GM21737 (cell line): ENCODE results near the gene RECQL5.

Experiments
- ATAC-seq: cut with Tn5 transposase; IDR thresholded peaks from one replicate; pipeline ENCODE4 v1.9.1; 2021; ENCODE audit warnings: mild to moderate bottlenecking, moderate library complexity; ENCODE audit not compliant: unreplicated experiment

The RECQL5 gene

GRCh38 chr17:75688209-75688825, 21.4 kb upstream of the RECQL5 start:
- ATAC-seq, result no peak

- ATAC-seq, result no peak
These were observed 18.5 kb upstream of the RECQL5 start for GRCh38 chr17:75685499-75685898.

GRCh38 chr17:75684924-75685323, 18.0 kb upstream of the RECQL5 start:
- no peak for ATAC-seq

GRCh38 chr17:75684249-75684648, 17.3 kb upstream of the RECQL5 start:
- no peak for ATAC-seq

GRCh38 chr17:75683583-75683982, 16.6 kb upstream of the RECQL5 start:
- ATAC-seq, result no peak

- no peak for ATAC-seq
These were observed 14.3 kb upstream of the RECQL5 start for GRCh38 chr17:75681289-75681688.

GRCh38 chr17:75680431-75680830, 13.5 kb upstream of the RECQL5 start:
- ATAC-seq, result no peak

- no peak for ATAC-seq
These were observed 12.8 kb upstream of the RECQL5 start for GRCh38 chr17:75679706-75680211.

GRCh38 chr17:75676461-75676860, 9.5 kb upstream of the RECQL5 start:
- ATAC-seq, result no peak

- no peak for ATAC-seq
These were observed 6.5 kb upstream of the RECQL5 start for GRCh38 chr17:75673487-75673886.

- no peak for ATAC-seq
These were observed 5.1 kb upstream of the RECQL5 start for GRCh38 chr17:75672011-75672410.

- ATAC-seq, result no peak
These were observed 3.9 kb upstream of the RECQL5 start for GRCh38 chr17:75670868-75671267.

GRCh38 chr17:75668489-75668888, 1.5 kb upstream of the RECQL5 start:
- no peak for ATAC-seq

- no peak for ATAC-seq
These were observed 871 bp upstream of the RECQL5 start for GRCh38 chr17:75667825-75668224.

- no peak for ATAC-seq
These were observed 973 bp downstream of the RECQL5 start for GRCh38 chr17:75665981-75666380.

GRCh38 chr17:75664099-75664549, 2.8 kb downstream of the RECQL5 start:
- ATAC-seq, result peak; percentile 64

- no peak for ATAC-seq
These were observed 4.4 kb downstream of the RECQL5 start for GRCh38 chr17:75662511-75662910.

GRCh38 chr17:75661531-75661930, 5.4 kb downstream of the RECQL5 start:
- no peak for ATAC-seq

GRCh38 chr17:75658237-75658636, 8.7 kb downstream of the RECQL5 start:
- ATAC-seq, result no peak

GRCh38 chr17:75654176-75654575, 12.8 kb downstream of the RECQL5 start:
- no peak for ATAC-seq

- no peak for ATAC-seq
These were observed 13.9 kb downstream of the RECQL5 start for GRCh38 chr17:75652934-75653549.

GRCh38 chr17:75652341-75652740, 14.6 kb downstream of the RECQL5 start:
- no peak for ATAC-seq

- ATAC-seq, result no peak
These were observed 16.1 kb downstream of the RECQL5 start for GRCh38 chr17:75650874-75651273.
